OCI-LY7 (cell line): ENCODE results near the gene PRSS27.

Source experiments
- CTCF ChIP-seq: fragments of 200-600 bp; sonication (generic); conservative IDR thresholded peaks from 2 replicates; pipeline ENCODE4 v1.5.1; 2014; ENCODE audit warnings: mild to moderate bottlenecking, antibody characterized with exemption, low read length, moderate library complexity, mixed read lengths
- EZH2phosphoT487 ChIP-seq: fragments of 200-600 bp; sonication (generic); IDR thresholded peaks from 2 replicates; pipeline ENCODE4 v1.6.1; 2018; ENCODE audit warnings: low read depth, borderline replicate concordance, mild to moderate bottlenecking, mixed run types, antibody characterized with exemption, low read length, moderate library complexity, mixed read lengths

GRCh38 chr16:2769100-2769529, 49.1 kb upstream of the PRSS27 start:
- TF ChIP-seq CTCF, result no peak
- no peak for TF ChIP-seq EZH2phosphoT487
